ENCODE data around the gene DAB1. TPM values are rescaled to one million over a fixed set of nuclear protein-coding genes. Genes with fewer than 3 reads are reported as not detected.

DAB1 gene
- total and polyA plus RNA-seq, 2 of the 8 experiments (the other 6 are each of a cell fraction or from before 2014, with no cell fraction given), result 4.4 to 11.8 TPM

DNA sequence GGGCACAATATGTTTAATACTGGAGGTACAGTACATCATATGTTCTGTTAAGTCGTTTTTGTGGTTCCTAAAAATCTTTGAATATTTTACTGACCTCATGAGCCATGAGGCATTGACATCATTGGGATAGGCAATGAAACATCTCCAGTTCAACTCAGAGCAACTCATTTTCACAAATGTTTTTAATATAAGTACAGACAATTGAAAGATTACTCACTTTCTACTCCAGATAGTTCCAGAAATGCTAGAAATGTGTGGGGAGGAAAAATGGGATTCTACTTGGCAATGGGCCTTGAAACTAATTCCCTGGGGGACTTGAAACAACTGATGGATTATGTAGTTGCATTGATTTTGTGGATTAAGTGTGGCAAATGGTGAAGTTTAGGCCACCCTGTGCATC is 450.9 kb downstream of the DAB1 start:
- Histone ChIP-seq H3K56ac (replicated peaks; ENCODE audit: insufficient read length, low read depth, low read length) (no peak overlapping the region), H3K4me1 (replicated peaks in 1 of 4; ENCODE audit: control insufficient read depth in 3 of 4, insufficient read depth in 4 of 4, low read length in 3 of 4) (no peaks in the 10 kb centered on the region), H2AFZ (ENCODE audit: low read length) (no peak overlapping the region), H3K4me3 (ENCODE audit: extremely low read depth in 1 of 4, insufficient read depth in 2 of 4, low read depth in 3 of 4, low read length in 4 of 4) (no peak overlapping the region), H3K79me2 (ENCODE audit: control insufficient read depth in 1 of 2, insufficient read depth in 2 of 2, low read length in 2 of 2) (no peaks in the 10 kb centered on the region), H4K5ac (ENCODE audit: insufficient read length, low read depth, low read length) (no peak overlapping the region), H2BK20ac (ENCODE audit: low read length) (no peak overlapping the region), H4K8ac (ENCODE audit: extremely low read depth, insufficient read depth, low read length) (no peak overlapping the region), H2AK5ac (ENCODE audit: low read depth, low read length) (no peak overlapping the region), H3K79me1 (ENCODE audit: low read depth, low read length) (no peaks in the 10 kb centered on the region), H3K9ac (replicated peaks in 1 of 4; ENCODE audit: extremely low read depth in 1 of 4, low read depth in 3 of 4, low read length in 3 of 4) (no peak overlapping the region), H3K4ac (replicated peaks; ENCODE audit: insufficient read length, low read depth, low read length) (no peak overlapping the region), H3K23me2 (ENCODE audit: low read depth, low read length) (no peaks in the 10 kb centered on the region), H4K91ac (replicated peaks; ENCODE audit: insufficient read length, low read length) (no peak overlapping the region), H3K27me3 (replicated peaks in 1 of 4; ENCODE audit: control insufficient read depth in 3 of 4, extremely low read depth in 1 of 4, insufficient read depth in 3 of 4, low read length in 3 of 4) (no peaks in the 10 kb centered on the region), H2BK5ac (ENCODE audit: low read depth, low read length) (no peak overlapping the region), H4K20me1 (replicated peaks in 1 of 2; ENCODE audit: control insufficient read depth in 1 of 2, insufficient read depth in 2 of 2, low read length in 2 of 2) (no peaks in the 10 kb centered on the region), H3K36me3 (ENCODE audit: control insufficient read depth in 2 of 4, insufficient read depth in 4 of 4, low read length in 3 of 4) (no peaks in the 10 kb centered on the region), H3K23ac (ENCODE audit: insufficient read length) (no peak overlapping the region), H2BK12ac (ENCODE audit: low read depth, low read length) (no peak overlapping the region), H3K14ac (ENCODE audit: insufficient read length) (no peak overlapping the region), H3K4me2 (ENCODE audit: insufficient read depth in 1 of 2, low read depth in 2 of 2, low read length in 2 of 2) (no peak overlapping the region), H3K18ac (ENCODE audit: extremely low read depth, low read length) (no peak overlapping the region), H3K9me3 (ENCODE audit: insufficient read depth in 2 of 2, low read depth in 1 of 2, low read length in 1 of 2) (no peaks in the 10 kb centered on the region), H2BK15ac (ENCODE audit: low read length) (no peak overlapping the region), H3K27ac (ENCODE audit: low read depth, low read length) (no peak overlapping the region), H2BK120ac (replicated peaks; ENCODE audit: low read depth, low read length) (no peak overlapping the region)
- ChIA-PET POLR2A (ENCODE audit: partially characterized antibody) (no interaction called here), CTCF (ENCODE audit: partially characterized antibody) (interaction anchor here (1.1 to 13.5 kb wide), 2 partner anchors 45 to 140 kb away, joined by 3 to 193 read pairs; no protein-coding TSS in a partner anchor)
- TF ChIP-seq TAF7 (optimal IDR thresholded peaks at IDR 0.05; ENCODE audit: borderline replicate concordance, low read depth, low read length), result no peak
- TF ChIP-seq RNF2 (IDR thresholded peaks at IDR 0.05; ENCODE audit: borderline replicate concordance, low read depth, low read length, missing control alignments, poor library complexity, severe bottlenecking), result no peak
- TF ChIP-seq CREB1 (IDR thresholded peaks at IDR 0.05), result no peak
- TF ChIP-seq SP2 (IDR thresholded peaks at IDR 0.05; ENCODE audit: low read length), result no peak
- no peak for TF ChIP-seq POLR2AphosphoS5 (IDR thresholded peaks at IDR 0.05; ENCODE audit: low read depth, low read length)
- TF ChIP-seq CBX8 (IDR thresholded peaks at IDR 0.05; ENCODE audit: borderline replicate concordance, low read depth, low read length), result no peak
- TF ChIP-seq RBBP5 (IDR thresholded peaks at IDR 0.05; ENCODE audit: borderline replicate concordance, low read depth, low read length), result no peak
- no peak for TF ChIP-seq KDM1A (IDR thresholded peaks at IDR 0.05; ENCODE audit: borderline replicate concordance, low read length)
- TF ChIP-seq GTF2F1 (IDR thresholded peaks at IDR 0.05; ENCODE audit: borderline replicate concordance, low read depth, low read length), result no peak
- FAIRE-seq (no peak), DNase-seq (ENCODE audit: low read depth in 1 of 2, low spot score in 2 of 2) (no peak)
- 95% methylated on average over 1 of the region's 1 CpG; no CpG with 5 or more reads in 1 of the 2 experiments for WGBS, 2 experiments (ENCODE audit: extremely low coverage in 1 of 2, insufficient coverage in 1 of 2, insufficient read length in 1 of 2, insufficient replicate concordance in 2 of 2, low coverage in 1 of 2, low lambda C conversion rate in 2 of 2, missing lambda C conversion rate in 1 of 2)

Data from H1 (cell line).